OCI-LY1 (cell line): ENCODE data around the gene QRFPR.

Experiments used
- CTCF ChIP-seq: fragments of 200-600 bp; sonication (generic), shearing (Covaris generic); IDR thresholded peaks from 2 replicates; pipeline ENCODE4 v1.5.1; 2017; ENCODE audit warnings: mild to moderate bottlenecking, antibody characterized with exemption, low read length, moderate library complexity, mixed read lengths
- EZH2 ChIP-seq: fragments of 200-600 bp; sonication (generic), shearing (Covaris generic); IDR thresholded peaks from 2 replicates; pipeline ENCODE4 v1.8.0; 2017; ENCODE audit warnings: borderline replicate concordance, mixed run types, mild to moderate bottlenecking, antibody characterized with exemption, low read length, moderate library complexity, mixed read lengths

DNA sequence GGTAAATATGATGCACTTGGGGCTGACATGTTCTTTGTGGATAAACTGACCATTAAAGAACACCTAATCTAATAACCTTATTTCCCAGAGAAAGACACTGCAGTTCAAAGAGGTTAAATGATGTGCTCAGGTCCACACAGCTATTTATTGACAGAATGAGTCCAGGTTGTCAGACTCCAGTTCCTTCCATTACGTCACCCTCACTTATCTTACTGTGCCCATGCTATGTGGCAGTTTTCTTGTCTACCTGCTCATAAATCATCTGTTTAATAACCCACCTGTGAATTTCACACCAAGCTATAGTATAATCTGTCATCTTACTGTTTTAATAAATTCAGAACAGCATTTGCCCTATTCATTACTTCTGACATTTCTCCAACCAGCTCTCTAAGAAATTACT is 36.7 kb downstream of the QRFPR start:
- TF ChIP-seq CTCF (no peak), EZH2 (no peak)
